Choroid plexus epithelial cell (primary cell): ENCODE measurements around the gene TRIM2.

Experiments used
- DNase-seq: peaks from one replicate; pipeline ENCODE4 v3.0.0-alpha.2; 2010; ENCODE audit warnings: low read depth
- H3K4me3 ChIP-seq: 2 replicates; pipeline ENCODE4 v1.5.1; 2011; ENCODE audit warnings: low read depth, mild to moderate bottlenecking, control low read depth, low read length, moderate library complexity
- CTCF ChIP-seq: conservative IDR thresholded peaks from 2 replicates; pipeline ENCODE4 v1.5.1; 2011; ENCODE audit warnings: low read depth, mild to moderate bottlenecking, control low read depth, inconsistent platforms, low read length, moderate library complexity

Gene TRIM2

GRCh38 chr4:153283260-153283659 lies 79.0 kb downstream of the TRIM2 start:
- DNase-seq, result no peak
- no peak for TF ChIP-seq CTCF
- H3K4me3 ChIP-seq, result no peak overlapping the region

DNA sequence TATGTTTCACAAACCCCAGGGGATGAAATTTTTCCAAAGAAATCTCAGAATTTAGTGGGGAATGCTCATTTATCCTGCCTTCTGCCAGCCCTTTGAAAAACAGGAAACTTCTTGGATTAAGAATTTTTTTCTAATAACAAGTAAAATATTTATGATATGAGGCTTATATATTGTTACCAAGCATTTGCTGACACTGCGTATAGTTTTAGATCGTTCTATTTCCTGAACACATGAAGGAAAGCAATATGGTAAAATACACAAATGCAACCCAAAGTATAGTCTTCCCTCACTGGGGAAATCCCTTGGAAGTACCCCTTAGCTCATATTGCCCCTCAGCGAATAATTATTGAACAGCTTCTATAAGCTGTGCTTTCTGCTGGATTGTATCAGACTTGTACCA lies 85.9 kb downstream of the TRIM2 start:
- H3K4me3 ChIP-seq, result no peak overlapping the region
- DNase-seq, result no peak
- no peak for TF ChIP-seq CTCF

DNA sequence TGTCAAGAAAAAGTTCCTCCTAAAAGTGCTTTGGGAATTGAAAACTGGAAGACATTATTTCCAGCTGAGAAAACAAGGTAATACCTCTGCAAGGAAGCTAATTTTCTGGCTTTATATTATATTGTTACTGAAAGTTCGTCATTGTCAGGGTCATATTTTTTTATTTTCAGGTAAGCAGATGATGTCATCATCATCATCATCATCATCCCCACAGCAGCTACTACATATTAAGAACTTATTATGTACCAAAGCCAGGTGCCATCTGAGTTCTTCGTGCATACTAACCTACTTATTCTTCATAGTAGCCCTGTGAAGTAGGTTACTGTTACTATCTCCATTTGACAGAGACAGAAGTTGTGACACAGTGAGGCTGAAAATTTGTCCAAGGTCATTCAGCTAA lies 87.3 kb downstream of the TRIM2 start:
- TF ChIP-seq CTCF, result no peak

GRCh38 chr4:153292897-153293741 lies 88.9 kb downstream of the TRIM2 start:
- DNase-seq, result no peak
- no peak for TF ChIP-seq CTCF
- no peak overlapping the region for H3K4me3 ChIP-seq

More for the DNA sequence above, 87.3 kb downstream of the TRIM2 start:
- DNase-seq, result no peak
- H3K4me3 ChIP-seq, result no peak overlapping the region

- no peak for DNase-seq
- no peak for TF ChIP-seq CTCF
- no peak overlapping the region for H3K4me3 ChIP-seq
These were observed 89.5 kb downstream of the TRIM2 start for GRCh38 chr4:153293742-153294057.

GRCh38 chr4:153294631-153295030 lies 90.4 kb downstream of the TRIM2 start:
- no peak for TF ChIP-seq CTCF
- H3K4me3 ChIP-seq, result no peak overlapping the region
- DNase-seq, result no peak

DNA sequence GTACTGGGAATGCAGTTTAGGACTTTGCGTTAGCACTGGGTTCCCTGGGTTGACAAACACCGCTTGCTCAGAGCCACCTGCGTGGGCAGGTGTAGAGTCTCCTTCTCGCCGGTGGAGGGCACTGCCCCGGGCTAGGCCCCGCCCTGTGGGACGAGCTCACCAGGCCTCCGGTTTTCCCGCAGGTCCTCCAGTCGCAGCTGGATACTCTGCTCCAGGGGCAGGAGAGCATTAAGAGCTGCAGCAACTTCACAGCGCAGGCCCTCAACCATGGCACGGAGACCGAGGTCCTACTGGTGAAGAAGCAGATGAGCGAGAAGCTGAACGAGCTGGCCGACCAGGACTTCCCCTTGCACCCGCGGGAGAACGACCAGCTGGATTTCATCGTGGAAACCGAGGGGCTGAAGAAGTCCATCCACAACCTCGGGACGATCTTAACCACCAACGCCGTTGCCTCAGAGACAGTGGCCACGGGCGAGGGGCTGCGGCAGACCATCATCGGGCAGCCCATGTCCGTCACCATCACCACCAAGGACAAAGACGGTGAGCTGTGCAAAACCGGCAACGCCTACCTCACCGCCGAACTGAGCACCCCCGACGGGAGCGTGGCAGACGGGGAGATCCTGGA lies 91.0 kb downstream of the TRIM2 start:
- DNase-seq, result no peak
- H3K4me3 ChIP-seq, result no peak overlapping the region
- TF ChIP-seq CTCF, result no peak
